ENCODE results near the gene ERN1. TPM values are rescaled to one million over a fixed set of nuclear protein-coding genes. Genes with fewer than 3 reads are reported as not detected.

The ERN1 gene
- total and polyA plus RNA-seq, 2 of the 13 experiments (the other 11 are each of a cell fraction or from before 2014, with no cell fraction given) = 6.0 to 12.7 TPM

GRCh38 chr17:64005734-64006167, 124.2 kb downstream of the ERN1 start (continued):
- TF ChIP-seq ZBTB43 (CRISPR knock-in tag; conservative IDR thresholded peaks at IDR 0.05) (peak; percentile 67; the same call in 1 of the 2 replicates), ETV5 (CRISPR knock-in tag; IDR thresholded peaks at IDR 0.05; ENCODE audit: borderline replicate concordance) (peak; percentile 11; the same call in 1 of the 2 replicates), SAP130 (CRISPR knock-in tag; IDR thresholded peaks at IDR 0.05; ENCODE audit: low read depth) (peak; percentile 45; the same call in 1 of the 2 replicates), SP4 (CRISPR knock-in tag; IDR thresholded peaks at IDR 0.05) (peak; percentile 16; the same call in 1 of the 2 replicates), FOXA1 (IDR thresholded peaks at IDR 0.05) (no peak), FOXA1 (CRISPR knock-in tag; IDR thresholded peaks at IDR 0.05) (peak; percentile 47), REST (IDR thresholded peaks at IDR 0.05; ENCODE audit: borderline replicate concordance in 1 of 2, low read depth in 1 of 2, low read length in 2 of 2) (no peak), ZNF746 (CRISPR knock-in tag; IDR thresholded peaks at IDR 0.05) (0 out of 2 replicates have a peak, but pooled peaks have one; percentile 15), SOX6 (IDR thresholded peaks at IDR 0.05) (no peak), SOX6 (CRISPR knock-in tag; IDR thresholded peaks at IDR 0.05) (0 out of 2 replicates have a peak, but pooled peaks have one; percentile 11), PHF21A (CRISPR knock-in tag; IDR thresholded peaks at IDR 0.05) (peak; percentile 35; the same call in 1 of the 2 replicates), ZNF614 (CRISPR knock-in tag; IDR thresholded peaks at IDR 0.05; ENCODE audit: borderline replicate concordance) (peak; percentile 31; the same call in 1 of the 2 replicates), ZMAT3 (CRISPR knock-in tag; conservative IDR thresholded peaks at IDR 0.05) (0 out of 2 replicates have a peak, but pooled peaks have one; percentile 16), RCOR2 (CRISPR knock-in tag; IDR thresholded peaks at IDR 0.05) (peak; percentile 45; the same call in 1 of the 2 replicates), ZFP91 (CRISPR knock-in tag; IDR thresholded peaks at IDR 0.05; ENCODE audit: borderline replicate concordance) (peak; percentile 70)
- TF ChIP-seq, protein P1, sequence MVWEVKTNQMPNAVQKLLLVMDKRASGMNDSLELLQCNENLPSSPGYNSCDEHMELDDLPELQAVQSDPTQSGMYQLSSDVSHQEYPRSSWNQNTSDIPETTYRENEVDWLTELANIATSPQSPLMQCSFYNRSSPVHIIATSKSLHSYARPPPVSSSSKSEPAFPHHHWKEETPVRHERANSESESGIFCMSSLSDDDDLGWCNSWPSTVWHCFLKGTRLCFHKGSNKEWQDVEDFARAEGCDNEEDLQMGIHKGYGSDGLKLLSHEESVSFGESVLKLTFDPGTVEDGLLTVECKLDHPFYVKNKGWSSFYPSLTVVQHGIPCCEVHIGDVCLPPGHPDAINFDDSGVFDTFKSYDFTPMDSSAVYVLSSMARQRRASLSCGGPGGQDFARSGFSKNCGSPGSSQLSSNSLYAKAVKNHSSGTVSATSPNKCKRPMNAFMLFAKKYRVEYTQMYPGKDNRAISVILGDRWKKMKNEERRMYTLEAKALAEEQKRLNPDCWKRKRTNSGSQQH (CRISPR knock-in tag; IDR thresholded peaks at IDR 0.05; ENCODE audit: low read depth) = no peak
- TF ChIP-seq, protein P2, sequence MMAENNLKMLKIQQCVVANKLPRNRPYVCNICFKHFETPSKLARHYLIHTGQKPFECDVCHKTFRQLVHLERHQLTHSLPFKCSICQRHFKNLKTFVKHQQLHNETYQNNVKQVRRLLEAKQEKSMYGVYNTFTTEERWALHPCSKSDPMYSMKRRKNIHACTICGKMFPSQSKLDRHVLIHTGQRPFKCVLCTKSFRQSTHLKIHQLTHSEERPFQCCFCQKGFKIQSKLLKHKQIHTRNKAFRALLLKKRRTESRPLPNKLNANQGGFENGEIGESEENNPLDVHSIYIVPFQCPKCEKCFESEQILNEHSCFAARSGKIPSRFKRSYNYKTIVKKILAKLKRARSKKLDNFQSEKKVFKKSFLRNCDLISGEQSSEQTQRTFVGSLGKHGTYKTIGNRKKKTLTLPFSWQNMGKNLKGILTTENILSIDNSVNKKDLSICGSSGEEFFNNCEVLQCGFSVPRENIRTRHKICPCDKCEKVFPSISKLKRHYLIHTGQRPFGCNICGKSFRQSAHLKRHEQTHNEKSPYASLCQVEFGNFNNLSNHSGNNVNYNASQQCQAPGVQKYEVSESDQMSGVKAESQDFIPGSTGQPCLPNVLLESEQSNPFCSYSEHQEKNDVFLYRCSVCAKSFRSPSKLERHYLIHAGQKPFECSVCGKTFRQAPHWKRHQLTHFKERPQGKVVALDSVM (CRISPR knock-in tag; IDR thresholded peaks at IDR 0.05) = peak; percentile 90
- TF ChIP-seq, protein P3, sequence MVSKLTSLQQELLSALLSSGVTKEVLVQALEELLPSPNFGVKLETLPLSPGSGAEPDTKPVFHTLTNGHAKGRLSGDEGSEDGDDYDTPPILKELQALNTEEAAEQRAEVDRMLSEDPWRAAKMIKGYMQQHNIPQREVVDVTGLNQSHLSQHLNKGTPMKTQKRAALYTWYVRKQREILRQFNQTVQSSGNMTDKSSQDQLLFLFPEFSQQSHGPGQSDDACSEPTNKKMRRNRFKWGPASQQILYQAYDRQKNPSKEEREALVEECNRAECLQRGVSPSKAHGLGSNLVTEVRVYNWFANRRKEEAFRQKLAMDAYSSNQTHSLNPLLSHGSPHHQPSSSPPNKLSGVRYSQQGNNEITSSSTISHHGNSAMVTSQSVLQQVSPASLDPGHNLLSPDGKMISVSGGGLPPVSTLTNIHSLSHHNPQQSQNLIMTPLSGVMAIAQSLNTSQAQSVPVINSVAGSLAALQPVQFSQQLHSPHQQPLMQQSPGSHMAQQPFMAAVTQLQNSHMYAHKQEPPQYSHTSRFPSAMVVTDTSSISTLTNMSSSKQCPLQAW (CRISPR knock-in tag; IDR thresholded peaks at IDR 0.05) = 0 out of 2 replicates have a peak, but pooled peaks have one; percentile 39

All from HepG2 (cell line).